ENCODE results near the gene NRXN3.

DNA sequence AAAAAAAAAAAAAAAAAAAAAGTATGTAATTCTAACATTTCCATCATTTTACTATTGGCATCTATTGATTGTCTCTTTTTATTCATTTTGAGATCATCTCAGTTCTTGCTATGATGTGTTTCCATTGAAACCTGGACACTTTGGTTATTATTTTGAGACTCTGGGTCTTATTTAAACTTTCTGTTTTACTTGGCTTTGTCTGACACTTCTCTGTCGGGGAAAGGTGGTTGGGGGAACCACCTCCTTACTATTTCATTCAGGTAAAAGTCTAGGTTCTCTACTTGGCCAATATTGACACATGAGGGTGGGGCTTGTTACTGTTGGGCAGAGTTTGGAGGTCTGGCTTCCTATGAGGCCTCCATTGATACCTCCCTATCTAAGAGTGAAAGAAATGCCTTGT, 228.0 kb downstream of the NRXN3 start:
- TF ChIP-seq, protein P1, sequence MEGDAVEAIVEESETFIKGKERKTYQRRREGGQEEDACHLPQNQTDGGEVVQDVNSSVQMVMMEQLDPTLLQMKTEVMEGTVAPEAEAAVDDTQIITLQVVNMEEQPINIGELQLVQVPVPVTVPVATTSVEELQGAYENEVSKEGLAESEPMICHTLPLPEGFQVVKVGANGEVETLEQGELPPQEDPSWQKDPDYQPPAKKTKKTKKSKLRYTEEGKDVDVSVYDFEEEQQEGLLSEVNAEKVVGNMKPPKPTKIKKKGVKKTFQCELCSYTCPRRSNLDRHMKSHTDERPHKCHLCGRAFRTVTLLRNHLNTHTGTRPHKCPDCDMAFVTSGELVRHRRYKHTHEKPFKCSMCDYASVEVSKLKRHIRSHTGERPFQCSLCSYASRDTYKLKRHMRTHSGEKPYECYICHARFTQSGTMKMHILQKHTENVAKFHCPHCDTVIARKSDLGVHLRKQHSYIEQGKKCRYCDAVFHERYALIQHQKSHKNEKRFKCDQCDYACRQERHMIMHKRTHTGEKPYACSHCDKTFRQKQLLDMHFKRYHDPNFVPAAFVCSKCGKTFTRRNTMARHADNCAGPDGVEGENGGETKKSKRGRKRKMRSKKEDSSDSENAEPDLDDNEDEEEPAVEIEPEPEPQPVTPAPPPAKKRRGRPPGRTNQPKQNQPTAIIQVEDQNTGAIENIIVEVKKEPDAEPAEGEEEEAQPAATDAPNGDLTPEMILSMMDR (conservative IDR thresholded peaks at IDR 0.05; ENCODE audit: low read depth, low read length) = no peak
- TF ChIP-seq EZH2phosphoT487 (IDR thresholded peaks at IDR 0.05; ENCODE audit: borderline replicate concordance, low read length) (no peak), EZH2 (IDR thresholded peaks at IDR 0.05; ENCODE audit: low read length, unreplicated experiment) (no peak)
